Ovary (tissue), 9 donors: ENCODE results near the gene RPP25. TPM values are rescaled to one million over a fixed set of nuclear protein-coding genes. Genes with fewer than 3 reads are reported as not detected.

Experiments
- DNase-seq, 5 donors: peaks; one replicate each; pipeline ENCODE4 v3.0.0-alpha.2; 2019 to 2020
- H3K27ac ChIP-seq, 2 donors: fragments of 200-600 bp; one replicate each; pipeline versions ENCODE4 v1.5.1 to v1.8.0; 2019 to 2022
- H3K27me3 ChIP-seq: fragments of 200-600 bp; one replicate; pipeline ENCODE4 v1.8.0; 2022
- H3K36me3 ChIP-seq: fragments of 200-600 bp; sonication (generic); one replicate; pipeline ENCODE4 v1.5.1; 2019
- H3K4me1 ChIP-seq: one replicate; pipeline ENCODE4 v1.8.1; 2013; ENCODE audit warnings: mild to moderate bottlenecking, moderate library complexity; ENCODE audit not compliant: insufficient read depth
- H3K4me3 ChIP-seq: fragments of 200-600 bp; sonication (generic); one replicate; pipeline ENCODE4 v1.5.1; 2017
- H3K9me3 ChIP-seq, 2 donors: fragments of 200-600 bp in 1 of 2; sonication (generic) in 1 of 2; one replicate each; pipeline versions ENCODE4 v1.5.1 to v1.8.1; 2013 to 2019; ENCODE audit warnings: mild to moderate bottlenecking in 1 of 2, moderate library complexity in 1 of 2
- EP300 ChIP-seq: sonication (generic); formaldehyde crosslinking; IDR thresholded peaks from one replicate; pipeline ENCODE4 v1.6.1; 2017; ENCODE audit warnings: antibody characterized with exemption
- POLR2A ChIP-seq: fragments of 450-650 bp; IDR thresholded peaks from one replicate; pipeline ENCODE4 v1.6.1; 2017; ENCODE audit warnings: antibody characterized with exemption, mild to moderate bottlenecking, moderate library complexity
- WGBS, 3 donors: extraction: QIAGEN DNeasy Blood & Tissue Kit in 1 of 3; methylation state at CpG; one replicate each; pipeline versions ENCODE4 v1.1.5 to v1.1.7; 2013 to 2017; 5-methylcytosine and 5-hydroxymethylcytosine counted together
- intact Hi-C, 4 donors: fragments of 100-400 bp; cut with DNase I; formaldehyde crosslinking; loops; one replicate each; pipeline versions ENCODE4 v1.11.0 to v1.15.1; 2022 to 2023
- polyA plus RNA-seq, 2 donors: library from polyadenylated mRNA; stranded (reverse); fragments of 200-250 nt in 1 of 2; fragments of 350-450 nt in 1 of 2; fragmentation: Illumina TruSeq in 1 of 2; extraction: RNeasy Lipid Tissue Mini Kit (QIAGEN cat#74804) in 1 of 2; gene quantifications; one replicate each; pipeline ENCODE4 v1.2.3, GENCODE V29; 2013 to 2014
- total RNA-seq, 7 donors: library from RNA; depleted of rRNA in 2 of 7; stranded (reverse); fragments of >200 nt in 2 of 7; fragmentation: NEBNext Ultra II Directional in 3 of 7; extraction: Animal tissue kit (Norgen Biotek cat#: 25700) in 3 of 7; gene quantifications; one replicate each; pipeline versions ENCODE4 v1.1.0 to v1.2.4, GENCODE V29; 2016 to 2023
- TF ChIP-seq, protein P1 (sequence below), 3 donors: fragments of 450-650 bp in 2 of 3; fragments of 200-600 bp in 1 of 3; IDR thresholded peaks; one replicate each; pipeline versions ENCODE4 v1.5.1 to v1.8.0; 2016 to 2022; ENCODE audit warnings: antibody characterized with exemption in 3 of 3, mild to moderate bottlenecking in 1 of 3
- donor health status: DM: no; HTN: no; CAD: no; lungs with moderate emphysema.
- donor health status: DM: no; HTN: no; CAD: no.
- donor health status: Bipolar disorder and iron deficiency.
- donor health status: DM: yes; HTN: yes; CAD: no.
- donor health status: DM: no; HTN: no; CAD: no.
- donor health status: DM: yes; HTN: yes; CAD: no.

The RPP25 gene
- total and polyA plus RNA-seq, 9 donors: 13.6 to 41.2 (median 28.1) TPM

DNA sequence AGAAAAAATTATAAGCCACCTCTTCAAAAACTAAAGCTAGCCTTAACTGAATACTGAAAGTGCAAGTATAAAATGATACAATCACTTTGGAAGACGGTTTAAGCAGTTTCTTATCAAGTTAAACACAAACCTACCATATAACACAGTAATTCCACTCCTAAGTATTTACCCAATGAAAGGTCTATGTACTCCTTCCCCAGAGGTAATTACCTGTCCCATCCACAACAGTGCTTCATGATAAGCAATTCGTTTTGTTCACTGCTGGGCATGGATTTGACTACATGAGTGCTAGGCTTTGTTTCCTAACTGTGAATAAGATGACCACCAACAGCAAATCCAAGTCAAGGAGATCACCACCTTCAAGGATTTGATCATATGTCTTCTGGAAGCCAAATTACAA is 23.0 kb downstream of the RPP25 start:
- Histone ChIP-seq H3K36me3 (no peaks in the 10 kb centered on the region), H3K27me3 (no peaks in the 10 kb centered on the region), H3K4me1 (peaks cover 2% of the 10 kb centered on the region), H3K27ac (no peak overlapping the region), H3K4me3 (no peak overlapping the region), H3K9me3 (no peaks in the 10 kb centered on the region)
- DNase-seq: no peak
- TF ChIP-seq POLR2A (no peak), EP300 (no peak)
- TF ChIP-seq, protein P1, sequence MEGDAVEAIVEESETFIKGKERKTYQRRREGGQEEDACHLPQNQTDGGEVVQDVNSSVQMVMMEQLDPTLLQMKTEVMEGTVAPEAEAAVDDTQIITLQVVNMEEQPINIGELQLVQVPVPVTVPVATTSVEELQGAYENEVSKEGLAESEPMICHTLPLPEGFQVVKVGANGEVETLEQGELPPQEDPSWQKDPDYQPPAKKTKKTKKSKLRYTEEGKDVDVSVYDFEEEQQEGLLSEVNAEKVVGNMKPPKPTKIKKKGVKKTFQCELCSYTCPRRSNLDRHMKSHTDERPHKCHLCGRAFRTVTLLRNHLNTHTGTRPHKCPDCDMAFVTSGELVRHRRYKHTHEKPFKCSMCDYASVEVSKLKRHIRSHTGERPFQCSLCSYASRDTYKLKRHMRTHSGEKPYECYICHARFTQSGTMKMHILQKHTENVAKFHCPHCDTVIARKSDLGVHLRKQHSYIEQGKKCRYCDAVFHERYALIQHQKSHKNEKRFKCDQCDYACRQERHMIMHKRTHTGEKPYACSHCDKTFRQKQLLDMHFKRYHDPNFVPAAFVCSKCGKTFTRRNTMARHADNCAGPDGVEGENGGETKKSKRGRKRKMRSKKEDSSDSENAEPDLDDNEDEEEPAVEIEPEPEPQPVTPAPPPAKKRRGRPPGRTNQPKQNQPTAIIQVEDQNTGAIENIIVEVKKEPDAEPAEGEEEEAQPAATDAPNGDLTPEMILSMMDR (IDR thresholded peaks at IDR 0.05): no peak
- intact Hi-C loops: no loop called here
- 45 to 68% (median 51%) methylated on average over 2 of the region's 2 CpGs for WGBS, 3 donors

DNA sequence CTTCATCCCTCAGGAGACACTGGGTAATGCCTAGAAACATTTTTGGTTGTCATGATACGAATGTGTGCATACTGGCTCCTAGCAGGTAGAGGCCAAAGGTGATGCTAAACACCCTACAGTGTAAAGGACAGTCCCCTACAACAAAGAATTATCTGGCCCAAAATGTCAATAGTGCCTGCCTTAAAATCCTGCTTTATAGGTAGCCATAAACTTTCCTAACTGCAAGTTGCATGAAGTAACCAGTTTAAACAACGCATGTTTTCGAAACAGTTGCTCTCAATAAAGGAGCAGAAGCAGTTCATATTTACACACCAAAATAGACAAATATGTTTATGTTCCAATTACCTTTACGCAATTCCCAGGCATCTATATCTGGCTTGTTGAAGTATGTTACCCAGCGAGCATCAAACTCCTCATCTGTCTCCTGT is 27.8 kb downstream of the RPP25 start:
- Histone ChIP-seq H3K36me3 (no peaks in the 10 kb centered on the region), H3K9me3 (no peaks in the 10 kb centered on the region), H3K27me3 (no peaks in the 10 kb centered on the region), H3K27ac (no peak overlapping the region), H3K4me3 (no peak overlapping the region), H3K4me1 (no peaks in the 10 kb centered on the region)
- TF ChIP-seq, protein P1 (IDR thresholded peaks at IDR 0.05): no peak
- no peak for TF ChIP-seq POLR2A
- TF ChIP-seq EP300: no peak
- no peak for DNase-seq
- WGBS, 3 donors: 96 to 99% (median 97%) methylated on average over 5 of the region's 5 CpGs
- intact Hi-C loops: no loop called here

DNA sequence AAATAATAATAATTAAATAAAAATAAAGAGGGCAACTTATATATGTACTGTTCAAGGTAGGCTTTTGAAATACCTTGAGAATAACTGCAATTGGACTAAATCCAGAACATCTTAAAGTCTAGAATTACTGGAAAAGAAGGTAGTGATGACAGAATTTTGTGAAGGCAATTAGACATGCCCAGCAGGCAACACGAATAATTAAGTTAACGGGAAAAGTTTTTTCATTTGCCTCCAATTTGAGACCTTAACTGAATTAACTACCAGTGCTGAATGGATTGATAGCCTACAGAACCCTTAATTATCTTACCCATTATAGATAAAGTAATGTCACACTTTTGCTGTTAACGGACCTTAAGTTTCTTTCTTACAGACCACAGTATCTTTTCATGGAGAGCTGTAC is 32.0 kb downstream of the RPP25 start:
- DNase-seq: no peak
- no peaks in the 10 kb centered on the region for H3K36me3 ChIP-seq
- 87 to 94% (median 93%) methylated on average over 3 of the region's 3 CpGs for WGBS, 3 donors
- no peaks in the 10 kb centered on the region for H3K4me1 ChIP-seq
- intact Hi-C loops: no loop called here
- TF ChIP-seq POLR2A (no peak), EP300 (no peak)
- TF ChIP-seq, protein P1 (IDR thresholded peaks at IDR 0.05): no peak
- no peaks in the 10 kb centered on the region for H3K27me3 ChIP-seq
- no peak overlapping the region for H3K4me3 ChIP-seq
- H3K27ac ChIP-seq: no peak overlapping the region
- H3K9me3 ChIP-seq: no peaks in the 10 kb centered on the region

DNA sequence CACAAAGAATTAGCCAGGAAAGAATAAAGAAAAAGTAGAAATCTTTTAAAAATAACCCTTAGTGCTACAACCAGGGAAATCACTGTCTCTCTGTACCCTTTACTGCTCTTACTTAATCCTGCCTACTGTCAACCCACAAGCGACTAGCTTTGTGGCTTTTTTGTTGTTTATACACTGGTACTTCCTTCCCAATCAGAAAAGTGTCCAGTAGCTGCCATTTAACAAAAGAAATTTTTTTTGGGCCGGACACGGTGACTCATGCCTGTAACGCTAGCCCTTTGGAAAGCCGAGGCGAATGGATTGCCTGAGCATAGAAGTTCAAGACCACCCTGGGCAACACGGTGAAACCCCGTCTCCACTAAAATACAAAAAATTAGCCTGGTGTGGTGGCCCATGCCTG is 36.1 kb downstream of the RPP25 start:
- H3K9me3 ChIP-seq: no peaks in the 10 kb centered on the region
- no peaks in the 10 kb centered on the region for H3K4me1 ChIP-seq
- no peaks in the 10 kb centered on the region for H3K27me3 ChIP-seq
- DNase-seq: peak in 1 of 5 donors; percentile 4
- 86 to 93% (median 89%) methylated on average over 8 of the region's 8 CpGs for WGBS, 3 donors
- H3K36me3 ChIP-seq: no peaks in the 10 kb centered on the region
- TF ChIP-seq POLR2A (no peak), EP300 (no peak)
- TF ChIP-seq, protein P1 (IDR thresholded peaks at IDR 0.05): no peak
- intact Hi-C loops: no loop called here
- no peak overlapping the region for H3K4me3 ChIP-seq
- H3K27ac ChIP-seq: no peak overlapping the region
